ENCODE measurements around the gene MYO1A.
"Not testable (repeated sequence)": the region's sequence is repeated elsewhere in the genome, so short reads cannot be mapped to it uniquely, and the experiment has no call there.

Gene MYO1A

DNA sequence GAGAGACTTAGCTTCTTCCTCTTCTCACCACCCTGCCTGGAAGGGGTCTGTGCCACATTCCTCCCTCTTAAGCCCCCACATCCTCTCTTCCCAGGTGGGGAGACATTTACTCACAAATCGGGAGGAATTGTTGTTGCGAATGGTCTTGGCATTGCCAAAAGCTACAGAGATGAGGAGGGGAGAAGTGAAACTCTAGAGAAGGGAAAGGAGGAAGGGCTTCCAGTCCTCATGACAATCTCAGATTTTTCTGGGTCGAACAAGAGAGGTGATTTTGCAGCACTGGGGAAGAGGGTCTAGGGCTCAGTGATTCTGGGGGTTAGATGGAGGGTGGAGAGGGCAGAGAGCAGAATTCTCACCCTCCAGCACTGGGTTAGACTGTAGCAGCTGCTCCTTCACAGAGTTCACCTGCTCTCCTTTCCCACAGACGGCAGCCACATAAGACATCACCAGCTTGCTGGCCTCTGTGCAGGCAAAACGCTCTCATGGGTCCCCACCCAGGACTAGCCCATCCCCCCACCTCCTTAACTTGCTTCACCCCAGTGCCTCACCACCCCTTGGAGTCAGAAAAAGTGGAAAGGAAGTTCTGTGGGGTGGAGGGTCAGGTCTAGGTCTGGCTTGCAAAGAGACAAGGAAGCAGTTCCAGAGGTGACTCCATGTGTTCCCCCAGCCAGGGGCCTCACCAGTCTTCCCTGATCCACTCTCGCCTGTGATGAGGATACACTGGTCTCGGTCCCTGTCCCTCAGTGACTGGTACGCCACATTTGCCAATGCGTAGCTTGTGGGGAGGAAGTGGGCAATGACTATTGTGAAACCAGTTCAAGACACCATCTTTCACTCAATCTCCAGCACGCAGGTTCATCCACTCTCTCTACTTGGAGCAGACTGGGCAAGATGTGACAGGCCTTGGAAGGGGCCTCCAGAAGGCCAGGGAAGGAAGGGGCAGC lies 2.7 kb downstream of the MYO1A start:
- peak; percentile 49 to 50 for DNase-seq

GRCh38 chr12:57046086-57046791 lies 3.7 kb downstream of the MYO1A start:
- no peak for DNase-seq

DNA sequence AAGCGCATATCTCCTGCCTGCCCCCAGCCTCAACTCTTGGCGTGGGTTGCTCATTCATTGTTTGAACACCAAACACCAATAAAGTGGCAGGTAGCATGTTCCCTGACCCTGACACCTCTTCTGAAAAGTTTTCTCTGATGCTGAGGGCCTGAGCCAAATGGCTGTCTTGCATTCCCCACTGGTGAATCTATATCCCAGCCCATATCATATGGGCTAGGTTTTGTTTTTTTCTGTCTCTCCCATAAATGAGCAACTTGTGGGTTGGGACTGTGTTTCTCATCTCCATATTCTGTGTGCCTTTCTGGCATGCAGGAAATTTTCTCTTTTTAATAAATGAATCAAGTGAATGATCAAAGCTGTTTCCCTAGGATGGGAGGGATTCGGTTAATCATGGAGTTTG lies 5.0 kb downstream of the MYO1A start:
- no peak for DNase-seq

GRCh38 chr12:57044468-57044867 lies 5.5 kb downstream of the MYO1A start:
- no peak for DNase-seq

DNA sequence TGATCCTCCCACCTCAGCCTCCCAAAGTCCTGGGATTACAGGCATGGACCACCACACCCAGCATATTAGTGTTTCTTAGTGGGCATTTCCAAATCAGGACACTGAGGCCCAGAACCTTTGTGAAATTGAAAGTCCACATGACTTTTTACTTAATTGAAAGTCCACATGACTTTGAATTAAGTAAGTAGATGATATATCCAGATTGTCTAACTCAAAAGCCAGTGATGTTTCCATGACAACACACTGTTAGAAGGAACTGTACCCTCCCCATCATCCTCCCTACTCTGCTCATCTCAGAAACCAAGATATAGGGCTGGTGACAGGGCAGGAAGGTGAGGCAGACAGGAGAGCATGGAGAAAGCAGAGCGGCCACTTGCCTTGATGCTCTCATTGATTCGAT lies 7.2 kb downstream of the MYO1A start:
- no peak for DNase-seq

- DNase-seq: no peak
Observed at GRCh38 chr12:57040750-57041149, 9.2 kb downstream of the MYO1A start.

- DNase-seq: no peak
Observed at GRCh38 chr12:57040211-57040610, 9.7 kb downstream of the MYO1A start.

DNA sequence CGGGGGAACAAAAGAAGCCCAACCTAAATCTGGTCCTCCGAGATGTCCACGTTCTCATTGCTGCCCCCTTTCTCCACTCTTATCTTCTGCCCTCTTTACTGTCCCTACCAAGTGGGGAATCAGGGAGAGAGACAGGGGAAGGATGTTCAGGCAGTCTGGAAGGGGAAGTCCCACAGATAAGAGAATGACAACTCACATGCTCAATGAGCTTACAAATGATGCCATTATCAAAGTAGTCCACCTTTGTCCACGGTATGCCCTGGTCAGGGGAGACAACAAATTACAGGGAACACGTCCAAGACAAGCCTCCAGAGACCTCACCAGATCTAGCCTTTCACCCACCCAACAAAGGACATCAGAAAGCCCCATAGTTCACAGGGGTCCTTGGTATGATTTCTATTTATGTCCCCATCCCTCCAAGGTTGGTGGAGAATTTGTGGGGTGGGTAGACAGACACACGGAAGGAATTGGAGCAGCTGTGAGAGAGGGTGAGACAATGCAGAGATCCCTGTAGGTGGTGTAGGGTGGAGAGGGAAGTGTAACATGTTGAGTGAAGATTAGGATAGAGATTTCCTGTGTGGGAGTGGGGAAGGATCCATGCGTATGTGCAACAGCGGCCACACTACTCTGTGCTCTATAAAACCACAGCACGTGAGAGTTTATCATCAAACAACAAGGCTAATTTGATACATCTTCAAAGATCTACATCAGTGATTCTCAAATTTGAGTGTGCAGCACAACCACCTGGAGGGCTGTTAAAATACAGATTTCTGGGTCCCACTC lies 10.7 kb downstream of the MYO1A start:
- no peak for DNase-seq

DNA sequence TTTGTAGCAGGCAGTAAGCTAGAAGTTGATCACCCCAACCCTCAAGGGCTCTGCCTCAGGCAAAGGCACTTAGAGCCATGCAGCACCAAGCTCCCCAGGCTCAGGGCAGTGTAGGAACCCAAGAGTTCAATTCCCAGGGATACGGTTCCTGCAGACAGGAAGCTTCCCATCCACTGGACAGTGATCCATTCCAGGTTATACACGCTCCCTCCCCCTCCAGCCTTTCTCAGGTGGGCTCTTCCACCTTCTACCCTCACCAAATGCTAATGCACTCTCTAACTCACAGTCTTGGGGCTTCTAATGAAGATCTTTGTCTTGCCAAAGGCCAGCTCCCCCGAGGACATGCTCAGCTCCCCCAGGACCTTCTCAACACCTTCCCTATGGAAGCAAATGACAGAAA lies 12.7 kb downstream of the MYO1A start:
- no peak for DNase-seq

GRCh38 chr12:57033431-57033830 lies 16.5 kb downstream of the MYO1A start:
- DNase-seq: no peak

- no peak for DNase-seq
Observed at GRCh38 chr12:57031789-57032188, 18.1 kb downstream of the MYO1A start.

DNA sequence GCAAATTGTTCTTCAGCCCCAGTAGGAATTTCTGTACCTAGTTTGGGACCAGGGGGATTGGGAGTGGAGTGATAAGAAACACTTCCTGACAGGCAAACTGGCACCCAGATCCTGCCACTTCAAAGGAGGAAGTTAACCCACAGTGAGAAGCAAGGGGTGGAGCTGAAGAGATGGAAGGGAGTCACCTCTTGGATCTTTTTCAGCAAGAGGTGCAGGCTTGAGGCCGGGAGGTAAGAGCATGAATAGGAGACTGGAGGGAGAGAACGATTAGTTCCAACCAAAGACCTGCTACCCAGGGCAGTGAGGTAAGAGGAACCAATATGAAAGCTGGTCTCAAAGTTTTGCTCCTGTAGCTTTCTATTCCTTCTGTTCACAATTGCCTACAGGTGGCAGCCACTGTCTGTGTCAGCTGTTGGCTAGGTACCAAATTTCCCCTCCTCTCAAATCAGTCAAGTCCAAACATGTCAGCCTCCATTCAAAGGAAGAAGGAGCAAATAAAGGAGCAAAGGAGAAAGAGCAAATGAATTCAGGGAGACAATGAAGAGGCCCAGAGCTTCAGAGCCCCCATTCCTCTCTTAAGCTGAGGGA lies 18.7 kb downstream of the MYO1A start:
- no peak for DNase-seq

GRCh38 chr12:57029457-57029856 lies 20.5 kb downstream of the MYO1A start:
- no peak for DNase-seq

- DNase-seq: peak in 1 of 2 donors; percentile 28
Observed at GRCh38 chr12:57027805-57028153, 22.1 kb downstream of the MYO1A start.

- DNase-seq: peak in 1 of 2 donors; percentile 22
Observed at GRCh38 chr12:57027011-57027804, 22.7 kb downstream of the MYO1A start.

- DNase-seq: no peak
Observed at GRCh38 chr12:57025196-57025595, 24.7 kb downstream of the MYO1A start.

GRCh38 chr12:57022324-57022723 lies 27.6 kb downstream of the MYO1A start:
- not testable (repeated sequence) for DNase-seq

DNA sequence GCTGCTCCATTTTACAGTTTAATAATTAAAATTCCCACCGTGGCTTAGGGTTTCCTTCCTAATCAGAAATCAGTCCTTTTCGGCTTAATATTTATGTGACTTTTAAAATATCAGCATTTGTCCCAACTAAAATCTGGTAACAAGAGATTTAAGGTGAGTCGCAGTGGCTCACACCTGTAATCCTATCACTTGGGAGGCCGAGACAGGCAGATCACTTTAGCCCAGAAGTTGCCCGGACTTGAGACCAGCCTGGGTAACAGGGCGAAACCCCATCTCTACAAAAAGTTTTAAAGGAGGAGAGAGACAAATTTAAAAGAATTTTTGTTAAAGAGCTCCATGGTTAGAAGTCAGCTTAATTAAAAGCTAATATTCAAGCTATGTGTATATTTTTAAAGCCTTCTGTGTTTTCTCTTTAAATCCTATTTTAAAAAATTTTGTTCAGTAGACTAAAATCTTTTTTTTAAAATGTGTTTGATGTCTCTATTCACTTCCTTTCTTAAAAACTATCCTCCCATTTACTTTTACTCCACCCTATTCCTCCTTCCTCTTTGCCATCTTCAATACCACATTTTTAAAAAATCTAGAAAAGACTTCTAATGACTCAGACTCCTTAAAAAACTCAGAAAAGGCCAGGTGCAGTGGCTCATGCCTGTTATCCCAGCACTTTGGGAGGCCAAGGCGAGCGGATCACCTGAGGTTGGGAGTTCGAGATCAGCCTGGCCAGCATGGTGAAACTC lies 29.8 kb downstream of the MYO1A start:
- no peak for DNase-seq

- DNase-seq: no peak
Observed at GRCh38 chr12:57018906-57019305, 31.0 kb downstream of the MYO1A start.

GRCh38 chr12:57018353-57018752 lies 31.6 kb downstream of the MYO1A start:
- DNase-seq: not testable (repeated sequence)

- no peak for DNase-seq
Observed at GRCh38 chr12:57016348-57016747, 33.6 kb downstream of the MYO1A start, which contains the start of gene TAC3. Gene TAC3 (minus strand): TSS chr12:57016529. CDS start chr12:57015797, 732 bp downstream.
